ENCODE results near the gene PHF21B.

DNA sequence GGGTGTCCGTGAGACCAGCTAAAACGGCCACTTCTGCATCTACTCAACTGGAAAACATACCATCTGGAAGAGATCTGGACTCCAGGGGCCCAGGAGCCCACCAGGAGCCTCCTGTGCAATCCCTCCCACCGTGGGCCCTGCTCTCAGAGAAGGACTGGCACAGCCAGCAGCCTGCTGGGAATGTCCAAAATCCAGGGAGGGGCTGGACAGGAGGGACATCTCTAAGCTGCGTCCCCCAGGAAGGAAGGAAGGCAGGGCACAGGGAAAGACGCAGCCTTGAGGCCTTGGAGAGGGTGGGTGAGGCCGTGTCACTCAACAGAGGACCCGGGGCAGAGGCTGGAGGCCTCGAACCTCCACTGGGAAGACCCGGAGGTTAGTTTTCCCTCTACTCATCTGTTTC is 78.0 kb downstream of the PHF21B start:
- TF ChIP-seq EZH2 (IDR thresholded peaks at IDR 0.05; ENCODE audit: borderline replicate concordance, low read length): no peak
- TF ChIP-seq, protein P1, sequence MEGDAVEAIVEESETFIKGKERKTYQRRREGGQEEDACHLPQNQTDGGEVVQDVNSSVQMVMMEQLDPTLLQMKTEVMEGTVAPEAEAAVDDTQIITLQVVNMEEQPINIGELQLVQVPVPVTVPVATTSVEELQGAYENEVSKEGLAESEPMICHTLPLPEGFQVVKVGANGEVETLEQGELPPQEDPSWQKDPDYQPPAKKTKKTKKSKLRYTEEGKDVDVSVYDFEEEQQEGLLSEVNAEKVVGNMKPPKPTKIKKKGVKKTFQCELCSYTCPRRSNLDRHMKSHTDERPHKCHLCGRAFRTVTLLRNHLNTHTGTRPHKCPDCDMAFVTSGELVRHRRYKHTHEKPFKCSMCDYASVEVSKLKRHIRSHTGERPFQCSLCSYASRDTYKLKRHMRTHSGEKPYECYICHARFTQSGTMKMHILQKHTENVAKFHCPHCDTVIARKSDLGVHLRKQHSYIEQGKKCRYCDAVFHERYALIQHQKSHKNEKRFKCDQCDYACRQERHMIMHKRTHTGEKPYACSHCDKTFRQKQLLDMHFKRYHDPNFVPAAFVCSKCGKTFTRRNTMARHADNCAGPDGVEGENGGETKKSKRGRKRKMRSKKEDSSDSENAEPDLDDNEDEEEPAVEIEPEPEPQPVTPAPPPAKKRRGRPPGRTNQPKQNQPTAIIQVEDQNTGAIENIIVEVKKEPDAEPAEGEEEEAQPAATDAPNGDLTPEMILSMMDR (IDR thresholded peaks at IDR 0.05; ENCODE audit: low read length): no peak
